HuH-7 (cell line): ENCODE data around the gene PHACTR4.
"Not testable (repeated sequence)": the region's sequence is repeated elsewhere in the genome, so short reads cannot be mapped to it uniquely, and the experiment has no call there.

Experiments
- DNase-seq: peaks from one replicate; pipeline ENCODE4 v3.0.0; 2011; ENCODE audit warnings: low spot score

PHACTR4 gene

DNA sequence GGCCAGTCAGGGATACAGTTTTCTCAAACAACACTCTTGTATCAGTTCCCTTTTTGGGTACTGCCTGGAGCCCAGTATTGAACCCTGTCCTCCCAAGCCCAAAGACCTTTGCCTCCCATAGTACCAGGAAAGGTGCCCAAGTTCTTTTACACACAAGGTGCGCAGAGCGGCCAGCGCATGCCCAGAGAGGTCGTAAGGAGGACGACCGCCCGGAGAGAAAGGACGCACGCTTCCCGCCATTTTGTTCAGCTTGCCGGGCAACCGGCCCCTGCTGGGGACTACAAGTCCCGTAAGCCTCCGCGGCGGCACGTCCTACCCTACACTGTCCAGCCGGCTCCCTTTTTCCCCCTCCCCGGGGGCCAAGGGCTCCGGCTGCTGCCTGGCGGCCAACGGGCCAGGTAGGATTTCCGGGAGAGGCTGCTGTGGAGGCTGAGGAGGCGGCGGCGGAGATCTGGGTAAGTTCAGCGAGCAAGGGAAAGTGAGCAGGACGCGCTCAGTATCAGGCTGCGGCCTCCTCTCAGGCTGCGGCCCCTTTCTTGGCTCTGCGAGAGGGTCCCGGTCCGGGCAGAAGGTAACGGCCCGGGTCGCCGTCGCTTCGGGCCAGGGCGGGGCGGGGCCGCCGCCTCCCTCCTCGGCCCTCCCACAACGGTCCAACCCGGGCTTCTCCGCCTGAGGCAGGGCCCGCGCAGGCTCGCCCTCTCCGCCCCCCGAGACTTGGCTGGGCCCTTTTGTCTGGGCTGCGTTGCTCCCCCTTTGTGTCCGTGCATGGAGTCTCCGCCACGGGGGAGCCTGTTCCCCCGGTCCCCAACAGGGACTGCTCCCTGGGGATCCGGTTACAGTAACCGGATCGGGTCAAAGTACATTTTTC, at the start of gene PHACTR4:
TSS of gene PHACTR4 (plus strand) at position 370 of the 868 bp plus-strand sequence. CDS start 37,708 bp downstream, outside the sequence.
- DNase-seq, result peak; percentile 90

DNA sequence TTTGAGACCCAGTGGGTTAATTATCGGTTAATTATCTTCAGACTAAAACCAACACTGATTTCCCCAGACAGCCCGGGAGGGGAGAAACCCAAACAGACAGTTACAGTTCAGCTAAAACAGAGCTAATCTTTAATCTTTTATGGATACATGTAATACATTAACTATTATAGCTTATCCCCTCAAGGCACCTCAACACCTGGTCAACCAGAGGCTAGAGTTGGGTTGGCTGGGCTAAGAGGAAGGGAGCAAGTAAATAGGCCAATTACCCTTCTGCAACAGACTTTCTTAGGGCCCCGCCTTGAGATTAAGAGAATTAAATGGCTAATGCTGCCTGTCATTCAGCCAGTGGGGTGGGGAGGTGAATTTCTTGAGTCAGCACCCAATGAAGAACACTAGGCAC, 47.3 kb upstream of the PHACTR4 start:
- DNase-seq, result peak; percentile 31

DNA sequence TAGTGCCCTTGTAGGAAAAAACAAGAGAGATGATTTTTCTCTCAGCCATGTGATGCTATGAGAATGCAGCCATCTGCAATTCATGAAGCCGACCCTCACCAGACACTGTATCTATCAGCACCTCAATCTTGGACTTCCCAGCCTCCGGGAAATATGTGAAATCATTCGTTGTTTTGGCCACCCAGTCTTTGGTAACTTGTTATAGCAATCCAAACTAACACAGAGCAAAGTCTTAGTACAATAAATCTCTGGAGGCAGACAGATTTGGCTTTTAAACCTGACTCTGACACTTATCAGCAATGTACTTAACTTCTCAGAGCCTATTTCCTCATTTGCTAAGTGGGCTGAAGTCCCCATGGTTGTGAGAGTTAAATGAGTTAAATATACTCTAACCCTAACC, 45.8 kb upstream of the PHACTR4 start:
- DNase-seq, result no peak

DNA sequence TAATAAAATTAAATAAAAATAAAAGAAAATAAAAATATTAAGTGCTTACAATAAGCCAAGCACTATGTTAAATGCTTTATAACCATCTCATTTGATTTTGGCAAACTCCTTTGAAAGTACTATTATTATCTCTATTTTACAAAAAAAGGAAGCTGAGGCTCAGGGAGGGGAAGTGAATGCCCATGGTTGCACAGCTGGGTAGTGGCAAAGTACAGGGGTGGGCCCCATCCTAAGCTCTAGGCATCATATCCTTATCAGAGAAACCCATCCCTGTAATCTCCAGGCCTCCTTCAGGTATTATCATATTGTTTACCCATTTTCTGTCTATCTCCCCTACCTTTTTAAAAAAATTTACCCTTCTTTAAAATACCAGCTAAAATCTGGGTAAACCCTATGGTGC, 43.0 kb upstream of the PHACTR4 start:
- DNase-seq, result no peak

DNA sequence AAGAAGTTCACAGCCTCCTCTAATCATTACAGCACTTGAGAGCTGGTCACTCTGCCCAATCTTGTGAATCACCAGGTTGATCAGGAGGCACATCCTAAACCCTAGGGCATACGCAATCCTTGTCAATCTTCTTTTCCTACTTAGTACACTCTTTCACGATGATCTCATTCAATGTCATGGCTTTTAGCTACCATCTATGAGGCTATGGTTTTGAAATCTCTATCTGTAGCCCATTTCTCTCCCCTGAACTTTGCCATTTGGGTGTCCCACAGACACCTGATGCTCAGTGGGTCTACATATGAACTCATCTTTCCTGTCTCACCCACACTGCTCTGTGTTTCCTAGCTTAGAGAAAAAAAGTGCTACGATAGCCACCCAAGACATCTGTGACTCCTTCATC, 42.6 kb upstream of the PHACTR4 start:
- no peak for DNase-seq

DNA sequence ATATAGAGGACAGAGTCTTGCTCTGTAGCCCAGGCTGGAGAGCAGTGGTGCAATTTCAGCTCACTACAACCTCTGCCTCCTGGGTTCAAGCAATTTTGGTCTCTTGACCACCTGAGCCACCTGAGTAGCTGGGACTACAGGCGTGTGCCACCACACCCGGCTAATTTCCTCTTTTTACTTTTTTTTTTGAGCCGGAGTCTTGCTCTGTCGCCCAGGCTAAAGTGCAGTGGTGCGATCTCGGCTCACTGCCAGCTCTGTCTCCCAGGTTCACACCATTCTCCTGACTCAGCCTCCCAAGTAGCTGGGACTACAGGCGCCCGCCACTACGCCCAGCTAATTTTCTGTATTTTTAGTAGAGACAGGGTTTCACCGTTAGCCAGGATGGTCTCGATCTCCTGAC, 42.1 kb upstream of the PHACTR4 start:
- DNase-seq, result not testable (repeated sequence)

DNA sequence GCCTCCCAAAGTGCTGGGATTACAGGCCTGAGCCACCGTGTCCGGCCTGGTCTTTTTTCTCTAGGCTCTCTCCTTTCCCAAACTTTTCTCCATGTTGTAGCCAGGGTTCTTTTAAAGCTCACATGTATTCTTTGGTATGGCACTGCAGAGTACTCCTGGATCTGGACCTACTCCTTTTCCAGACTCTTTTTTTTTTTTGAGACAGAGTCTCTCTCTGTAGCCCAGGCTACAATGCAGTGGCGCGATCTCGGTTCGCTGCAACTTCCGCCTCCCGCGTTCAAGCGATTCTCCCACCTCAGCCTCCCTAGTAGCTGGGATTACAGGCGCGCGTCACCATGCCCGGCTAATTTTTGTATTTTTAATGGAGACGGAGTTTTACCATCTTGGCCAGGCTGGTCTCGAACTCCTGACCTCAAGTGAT, 41.3 kb upstream of the PHACTR4 start:
- no peak for DNase-seq

DNA sequence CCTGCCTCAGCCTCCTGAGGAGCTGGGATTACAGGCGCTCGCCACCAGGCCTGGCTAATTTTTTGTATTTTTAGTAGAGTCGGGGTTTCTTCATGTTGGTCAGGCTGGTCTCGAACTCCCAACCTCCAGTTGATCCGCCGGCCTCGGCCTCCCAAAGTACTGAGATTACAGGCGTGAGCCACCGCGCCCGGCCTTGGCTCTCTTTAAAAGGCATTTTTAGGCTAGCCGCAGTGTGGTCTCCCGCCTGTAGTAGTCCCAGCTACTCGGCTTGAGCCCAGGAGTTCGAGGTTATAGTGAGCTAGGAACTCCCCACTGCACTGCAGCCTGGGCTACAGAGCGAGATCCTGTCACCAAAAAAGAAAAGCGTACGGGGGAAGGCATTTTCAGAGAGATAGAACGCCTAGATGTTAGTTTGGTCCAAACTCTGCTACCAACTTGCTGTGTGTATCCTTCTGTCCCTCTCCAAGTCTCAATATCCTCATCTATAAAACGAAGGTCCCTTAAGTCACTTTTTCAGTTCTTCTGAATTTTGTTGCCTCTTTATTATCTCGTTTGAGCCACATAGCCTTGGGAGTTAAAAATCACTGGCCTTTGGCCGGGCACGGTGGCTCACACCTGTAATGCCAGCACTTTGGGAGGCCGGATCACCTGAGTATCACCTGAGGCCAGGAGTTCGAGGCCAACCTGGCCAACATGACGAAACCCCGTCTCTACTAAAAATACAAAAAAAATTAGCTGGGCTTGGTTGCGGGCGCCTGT, 40.0 kb upstream of the PHACTR4 start:
- no peak for DNase-seq

DNA sequence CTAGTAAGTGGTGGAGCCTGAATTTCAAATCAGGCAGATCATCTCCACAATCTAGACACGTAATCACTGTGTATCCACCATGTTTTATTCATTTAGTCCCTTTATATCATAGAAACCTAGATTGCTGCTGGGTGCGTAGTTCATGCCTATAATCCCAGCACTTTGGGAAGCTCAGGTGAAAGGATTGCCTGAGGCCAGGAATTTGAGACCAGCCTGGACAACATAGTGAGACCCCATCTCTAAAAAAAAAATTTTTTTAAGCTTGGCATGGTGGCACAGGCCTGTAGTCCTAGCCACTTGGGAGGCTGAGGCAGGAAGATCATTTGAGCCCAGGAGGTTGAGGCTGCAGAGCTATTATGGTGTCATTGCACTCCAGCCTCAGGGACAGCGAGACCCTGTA, 30.6 kb upstream of the PHACTR4 start:
- DNase-seq, result no peak

DNA sequence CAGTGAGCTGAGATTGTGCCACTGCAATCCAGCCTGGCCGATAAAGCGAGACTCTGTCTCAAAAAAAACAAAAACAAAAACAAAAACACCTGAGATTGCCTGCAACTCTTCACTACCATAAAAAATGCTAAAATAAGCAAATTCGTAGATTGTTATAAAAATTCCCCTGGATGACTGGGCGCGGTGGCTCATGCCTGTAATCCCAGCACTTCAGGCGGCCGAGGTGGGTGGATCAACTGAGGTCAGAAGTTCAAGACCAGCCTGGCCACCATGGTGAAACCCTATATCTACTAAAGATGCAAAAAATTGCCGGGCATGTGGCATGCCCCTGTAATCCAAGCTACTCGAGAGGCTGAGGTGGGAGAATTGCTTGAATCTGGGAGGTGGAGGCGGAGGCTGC, 30.0 kb upstream of the PHACTR4 start:
- no peak for DNase-seq

DNA sequence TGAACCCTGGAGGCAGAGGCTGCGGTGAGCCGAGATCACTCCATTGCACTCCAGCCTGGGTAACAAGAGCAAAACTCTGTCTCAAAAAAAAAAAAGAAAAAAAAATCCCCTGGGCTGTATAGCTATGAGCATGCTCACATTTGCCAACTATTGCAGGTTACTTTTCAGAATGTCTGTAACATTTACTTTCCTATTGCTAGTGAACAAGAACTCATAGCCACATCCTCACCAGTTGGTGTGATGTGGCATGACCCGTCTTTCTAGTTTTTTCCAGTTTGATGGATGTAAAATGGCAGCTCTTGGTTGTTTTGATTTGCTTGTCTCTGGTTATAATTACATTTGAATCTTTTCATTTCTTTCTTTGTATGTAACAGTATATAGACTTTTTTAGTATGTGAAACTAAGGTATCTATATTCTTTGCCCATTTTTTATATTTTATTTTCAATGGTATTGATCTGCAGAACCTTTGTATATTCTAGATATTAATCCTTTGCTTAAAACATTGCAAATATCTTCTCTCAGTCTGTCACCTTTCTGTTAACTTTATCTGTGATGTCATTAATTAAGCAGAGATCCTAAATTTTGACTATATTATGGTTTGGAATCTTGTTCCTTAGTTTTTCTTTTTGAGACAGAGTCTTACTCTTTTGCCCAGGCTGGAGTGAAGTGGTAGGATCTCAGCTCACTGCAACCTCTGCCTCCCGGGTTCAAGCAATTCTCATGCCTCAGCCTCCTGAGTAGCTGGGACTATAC, 29.1 kb upstream of the PHACTR4 start:
- DNase-seq, result no peak

DNA sequence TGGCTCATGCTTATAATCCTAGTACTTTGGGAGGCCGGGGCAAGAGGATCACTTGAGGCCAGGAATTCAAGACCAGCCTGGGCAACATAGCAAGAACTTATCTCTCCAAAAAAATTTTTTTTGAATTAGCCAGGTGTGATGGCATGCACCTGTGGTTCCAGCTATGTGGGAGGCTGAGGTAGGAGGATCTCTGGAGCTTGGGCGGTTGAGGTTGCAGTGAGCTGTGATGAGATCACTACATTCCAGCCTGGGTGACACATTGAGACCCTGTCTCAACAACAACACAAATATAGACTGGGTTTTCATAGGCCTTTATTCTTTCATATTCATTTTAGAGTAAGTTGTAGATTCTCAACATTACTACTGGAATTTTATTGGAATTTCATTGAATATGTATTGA, 27.9 kb upstream of the PHACTR4 start:
- no peak for DNase-seq

DNA sequence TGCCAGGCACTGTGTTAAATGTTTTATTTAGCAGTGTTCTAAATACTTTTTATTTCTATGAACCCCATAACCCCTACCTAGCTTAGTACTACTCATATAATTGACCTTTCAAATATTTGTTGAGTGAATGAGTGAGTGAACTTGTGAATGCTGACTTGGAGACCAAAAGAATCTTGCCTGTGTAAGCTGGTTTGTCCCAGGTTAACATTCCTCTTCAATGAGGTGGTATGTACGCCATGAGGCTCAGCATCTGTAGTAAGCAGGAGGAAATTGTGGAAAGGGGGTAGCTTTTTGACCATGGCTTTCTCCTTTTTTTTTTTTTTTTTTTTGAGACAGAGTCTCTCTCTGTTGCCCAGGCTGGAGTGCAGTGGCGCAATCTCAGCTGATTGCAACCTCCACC, 26.1 kb upstream of the PHACTR4 start:
- DNase-seq, result no peak

DNA sequence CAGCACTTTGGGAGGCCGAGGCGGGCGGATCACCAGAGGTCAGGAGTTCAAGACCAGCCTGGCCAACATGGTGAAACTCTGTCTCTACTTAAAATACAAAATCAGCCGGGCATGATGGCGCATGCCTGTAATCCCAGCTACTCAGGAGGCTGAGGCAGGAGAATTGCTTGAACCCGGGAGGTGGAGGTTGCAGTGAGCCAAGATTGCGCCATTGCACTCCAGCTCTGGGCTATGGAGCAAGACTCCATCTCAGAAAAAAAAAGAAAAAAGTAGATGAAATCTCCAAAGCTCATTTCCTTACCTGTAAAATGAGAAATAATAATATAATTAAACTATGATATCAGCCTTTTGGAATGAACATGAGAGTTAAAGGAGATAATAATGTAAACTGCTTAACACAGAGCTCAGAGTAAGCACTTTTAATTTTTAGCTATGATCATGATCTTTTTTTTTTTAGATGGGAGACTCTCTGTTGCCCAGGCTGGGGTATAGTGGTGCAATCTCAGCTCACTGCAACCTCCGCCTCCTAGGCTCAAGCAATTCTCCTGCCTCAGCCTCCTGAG, 16.2 kb upstream of the PHACTR4 start:
- DNase-seq, result not testable (repeated sequence)

DNA sequence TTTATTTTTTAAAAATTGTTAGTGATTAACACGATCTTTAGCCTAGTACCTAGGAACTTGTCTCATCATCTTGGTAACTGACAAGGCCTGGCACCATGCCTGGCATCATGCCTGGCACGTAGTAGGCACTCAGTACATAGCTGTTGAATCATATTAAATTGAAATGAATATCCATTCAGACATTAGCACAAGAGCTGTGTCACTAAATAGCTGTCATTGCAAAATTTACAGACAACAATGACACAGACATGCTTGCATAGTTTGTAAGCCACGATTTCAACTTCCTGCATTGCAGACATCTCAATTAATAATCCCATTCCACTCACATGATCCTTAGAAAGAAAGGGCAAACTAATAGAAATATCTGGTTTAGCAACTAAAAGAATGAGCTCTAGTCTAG, 15.4 kb upstream of the PHACTR4 start:
- DNase-seq, result no peak

DNA sequence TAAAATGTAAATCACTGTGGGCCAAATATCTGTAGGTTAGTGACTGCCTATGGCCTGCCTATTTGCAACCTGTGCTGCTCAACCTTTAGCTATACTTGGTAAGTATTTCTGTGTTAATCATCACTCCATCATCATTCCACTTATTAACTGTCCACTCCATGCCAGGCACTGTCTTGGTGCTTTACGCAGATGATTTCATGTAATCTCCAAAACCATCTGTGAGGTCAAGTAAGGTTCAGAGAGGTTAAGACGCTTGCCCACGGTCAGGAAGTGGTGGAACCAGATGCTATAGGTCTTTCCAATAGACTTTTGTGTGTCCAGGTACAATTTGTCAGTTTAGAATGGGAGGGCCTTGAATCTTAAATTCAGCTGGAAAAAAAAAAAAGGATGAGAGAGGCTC, 10.8 kb upstream of the PHACTR4 start:
- DNase-seq, result no peak

DNA sequence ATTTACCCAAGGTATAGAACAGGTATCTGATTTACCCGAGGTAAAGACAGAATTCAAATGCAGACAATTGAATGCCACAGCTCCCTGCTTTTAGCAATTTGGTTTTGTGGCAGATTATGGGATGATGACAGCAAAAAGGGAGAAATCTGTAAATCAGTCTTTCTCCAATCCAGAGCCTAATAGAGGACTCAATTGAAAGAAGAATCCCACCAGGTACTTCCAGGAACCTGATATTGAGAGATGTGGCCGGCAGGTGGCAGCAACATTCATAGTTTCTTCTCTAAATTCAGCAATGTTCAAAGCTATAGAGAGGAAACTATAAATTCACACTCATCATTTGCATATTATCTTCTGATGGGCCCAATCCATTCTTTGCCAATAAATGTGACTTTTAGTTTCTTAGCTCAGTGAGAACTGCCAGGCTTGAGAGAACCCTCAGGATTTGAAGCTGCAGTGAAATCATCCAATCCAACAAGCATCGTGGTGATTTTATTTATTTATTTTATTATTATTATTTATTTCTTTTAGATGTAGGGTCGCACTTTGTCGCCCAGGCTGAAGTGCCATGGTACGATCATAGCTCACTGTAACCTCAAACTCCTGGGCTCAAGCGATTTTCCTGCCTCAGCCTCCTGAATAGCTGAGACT, 9.8 kb upstream of the PHACTR4 start:
- peak; percentile 44 for DNase-seq

DNA sequence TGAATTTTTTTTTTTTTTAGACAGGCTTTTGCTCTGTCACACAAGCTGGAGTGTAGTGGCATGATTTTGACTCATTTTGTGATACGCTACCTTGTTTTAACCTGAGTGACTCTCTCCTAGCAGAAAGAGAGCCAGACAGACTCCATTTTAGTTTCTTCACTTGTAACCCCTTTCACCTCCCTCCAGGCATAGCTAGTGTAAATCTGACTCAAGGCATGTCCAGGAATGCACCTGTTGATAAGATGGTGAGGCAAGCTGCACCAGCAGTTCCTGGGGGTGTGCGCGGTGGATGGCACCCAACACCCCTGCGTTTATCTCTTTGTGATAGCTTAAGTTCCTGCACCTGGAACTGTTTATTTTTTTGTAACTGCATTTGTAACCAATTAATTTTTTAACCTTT, 4.7 kb upstream of the PHACTR4 start:
- no peak for DNase-seq

DNA sequence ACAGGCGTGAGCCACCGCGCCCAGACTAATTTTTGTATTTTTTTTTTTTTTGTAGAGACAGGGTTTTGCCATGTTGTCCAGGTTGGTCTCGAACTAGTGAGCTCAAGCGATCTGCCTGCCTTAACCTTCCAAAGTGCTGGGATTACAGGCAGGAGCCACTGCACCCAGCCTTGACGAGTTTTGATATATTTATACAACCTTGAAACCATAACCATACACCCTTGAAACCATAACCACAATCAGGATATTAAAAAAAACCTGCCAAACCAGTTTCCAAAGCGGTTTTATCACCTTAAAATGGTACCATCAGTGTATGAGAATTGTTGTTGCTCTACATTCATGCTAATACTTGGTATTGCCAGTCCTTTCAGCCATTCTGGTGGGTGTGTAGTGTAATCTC, 3.7 kb upstream of the PHACTR4 start:
- no peak for DNase-seq

DNA sequence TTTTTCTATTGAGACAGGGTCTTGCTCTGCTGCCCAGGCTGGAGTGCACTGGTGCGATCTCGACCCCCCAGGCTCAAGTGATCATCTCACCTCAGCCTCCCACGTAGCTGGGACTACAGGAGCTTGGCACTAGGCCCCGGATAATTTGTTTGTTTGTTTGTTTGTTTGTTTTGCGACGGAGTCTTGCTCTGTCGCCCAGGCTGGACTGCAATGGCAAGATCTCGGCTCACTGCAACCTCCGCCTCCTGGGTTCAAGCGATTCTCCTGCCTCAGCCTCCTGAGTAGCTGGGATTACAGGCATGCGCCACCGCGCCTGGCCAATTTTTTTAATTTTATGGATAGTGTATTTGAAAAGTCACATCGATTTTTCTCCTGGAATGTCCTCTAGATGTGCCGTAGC, 932 bp upstream of the PHACTR4 start:
- not testable (repeated sequence) for DNase-seq

DNA sequence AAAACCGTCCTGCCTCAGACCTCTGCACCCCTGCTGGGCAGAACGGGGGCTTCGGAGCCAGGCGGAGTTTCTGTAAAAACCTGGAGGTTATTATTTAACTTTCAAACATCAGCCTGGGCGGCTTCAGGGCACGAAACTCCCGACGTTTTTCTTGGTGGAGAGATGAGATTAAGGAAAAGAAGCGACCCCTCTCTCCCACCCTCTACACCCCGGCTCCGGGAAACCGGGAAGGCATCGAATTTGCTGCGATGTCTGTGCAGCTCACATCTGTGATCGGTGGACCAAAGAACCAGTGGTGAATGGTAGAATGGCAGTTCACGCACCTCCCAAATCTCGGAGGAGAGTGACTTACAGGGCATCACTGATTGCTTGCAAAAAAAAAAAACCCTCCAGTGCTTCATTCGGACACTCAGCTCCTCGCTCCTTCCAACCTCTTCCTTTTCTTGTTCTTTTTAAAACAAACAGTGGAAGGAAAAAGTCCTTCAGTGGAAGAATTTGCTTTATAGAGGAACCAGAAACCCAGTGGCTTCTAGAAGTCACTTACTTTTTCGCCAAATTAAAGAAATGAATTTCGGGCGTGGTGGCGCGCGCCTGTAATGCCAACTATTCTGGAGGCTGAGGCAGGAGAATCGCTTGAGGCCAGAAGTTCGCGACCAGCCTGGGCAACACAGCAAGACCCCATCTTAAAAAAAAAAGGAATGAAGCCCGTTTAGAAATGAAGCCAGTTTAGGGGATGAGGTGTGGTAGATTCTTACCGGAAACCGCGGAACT, 884 bp downstream of the PHACTR4 start:
- peak; percentile 44 for DNase-seq
